ENCODE measurements around the gene SLIT3. TPM values are rescaled to one million over a fixed set of nuclear protein-coding genes. Genes with fewer than 3 reads are reported as not detected.

Gene SLIT3
- total and polyA plus RNA-seq, 9 of the 15 experiments (the other 6 are each of a cell fraction or from before 2014, with no cell fraction given), result 0.01 to 0.04 TPM; not detected in 7

DNA sequence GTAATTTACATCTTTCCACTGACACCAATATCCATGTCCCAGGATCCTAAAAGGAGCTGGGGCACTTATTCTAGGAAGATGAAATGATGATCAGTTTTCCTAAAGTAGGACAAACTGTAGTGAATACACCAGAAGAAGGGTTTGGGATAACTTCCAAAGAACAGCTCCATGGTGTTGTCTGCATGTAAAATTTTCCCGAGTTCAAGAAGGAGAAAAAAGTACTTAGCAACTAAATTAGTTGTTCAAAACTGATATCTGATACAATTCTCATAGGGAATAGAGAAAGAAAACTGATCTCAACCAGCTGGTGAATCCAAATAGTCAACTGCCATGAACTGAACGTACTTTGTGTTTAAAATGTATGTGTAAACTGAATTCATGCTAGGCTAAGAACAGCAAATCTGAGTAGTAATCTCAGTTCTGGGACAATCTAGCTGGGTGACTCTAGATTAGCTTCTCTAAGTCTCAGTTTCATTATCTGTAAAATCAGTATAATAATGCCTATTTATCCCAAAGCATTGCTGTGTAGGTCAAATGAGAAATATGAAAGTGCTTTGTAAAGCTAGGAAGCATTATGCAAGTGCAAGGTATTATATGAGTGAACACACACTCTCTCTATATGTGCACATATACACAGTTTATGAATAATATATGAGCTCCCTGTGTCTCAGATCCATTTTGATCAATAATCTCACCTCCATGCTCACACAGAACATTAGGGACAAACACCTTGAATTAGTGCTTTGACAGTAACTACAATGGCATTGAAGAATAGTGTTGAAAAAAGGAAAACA lies 357.7 kb downstream of the SLIT3 start:
- ChIA-PET POLR2A (no interaction called here), CTCF (ENCODE audit: low intra/inter-chr PET ratio) (no interaction called here)
- no peaks in the 10 kb centered on the region for H4K20me1 ChIP-seq (replicated peaks; ENCODE audit: control insufficient read depth, insufficient read depth, low read length)
- H3K27me3 ChIP-seq (ENCODE audit: control insufficient read depth in 2 of 2, insufficient read depth in 2 of 2, low read length in 2 of 2), result 0 out of 5 replicates have a peak, but pooled peaks cover 0 to 4% of the 10 kb centered on the region in 2 experiments
- no peaks in the 10 kb centered on the region for H3K9me1 ChIP-seq (ENCODE audit: control insufficient read depth, insufficient read depth, low read length)
- intact Hi-C loops (cut with micrococcal nuclease) (no loop called here), in situ Hi-C loops (cut with MboI) (no loop called here)
- FAIRE-seq, result no peak
- no peak for ATAC-seq
- no TSS peak for BruUV-seq (replicated peaks)
- no peaks in the 10 kb centered on the region for H3K9me3 ChIP-seq (replicated peaks; ENCODE audit: control insufficient read depth, insufficient read depth, low read depth, low read length)
- H3K36me3 ChIP-seq (ENCODE audit: control insufficient read depth, insufficient read depth, low read length), result no peaks in the 10 kb centered on the region
- H3K4me2 ChIP-seq (ENCODE audit: insufficient read depth, low read length), result no peak overlapping the region
- H3K27ac ChIP-seq (ENCODE audit: extremely low read depth, low read depth, low read length), result no peak overlapping the region
- no peak overlapping the region for H2AFZ ChIP-seq (ENCODE audit: low read depth, low read length)
- no peak overlapping the region for H3K9ac ChIP-seq (ENCODE audit: insufficient read depth in 1 of 2, low read depth in 2 of 2, low read length in 2 of 2)
- TF ChIP-seq RAD21 (CRISPR knock-in tag; conservative IDR thresholded peaks at IDR 0.05 in 1 of 2, IDR thresholded peaks at IDR 0.05 in 1 of 2), result no peak
- TF ChIP-seq ZBTB1 (CRISPR knock-in tag; IDR thresholded peaks at IDR 0.05; ENCODE audit: borderline replicate concordance, low read depth), result no peak
- TF ChIP-seq FOXJ2 (tag; IDR thresholded peaks at IDR 0.05), result no peak
- TF ChIP-seq CEBPG (CRISPR knock-in tag; IDR thresholded peaks at IDR 0.05), result no peak
- TF ChIP-seq CEBPG (tag; conservative IDR thresholded peaks at IDR 0.05 in 1 of 2, IDR thresholded peaks at IDR 0.05 in 1 of 2), result no peak
- no peak for TF ChIP-seq ZNF3 (CRISPR knock-in tag; IDR thresholded peaks at IDR 0.05)
- no peak for TF ChIP-seq NFE2L1 (tag; IDR thresholded peaks at IDR 0.05; ENCODE audit: borderline replicate concordance, low read depth)
- TF ChIP-seq ELF4 (CRISPR knock-in tag; IDR thresholded peaks at IDR 0.05), result no peak
- TF ChIP-seq, protein P1, sequence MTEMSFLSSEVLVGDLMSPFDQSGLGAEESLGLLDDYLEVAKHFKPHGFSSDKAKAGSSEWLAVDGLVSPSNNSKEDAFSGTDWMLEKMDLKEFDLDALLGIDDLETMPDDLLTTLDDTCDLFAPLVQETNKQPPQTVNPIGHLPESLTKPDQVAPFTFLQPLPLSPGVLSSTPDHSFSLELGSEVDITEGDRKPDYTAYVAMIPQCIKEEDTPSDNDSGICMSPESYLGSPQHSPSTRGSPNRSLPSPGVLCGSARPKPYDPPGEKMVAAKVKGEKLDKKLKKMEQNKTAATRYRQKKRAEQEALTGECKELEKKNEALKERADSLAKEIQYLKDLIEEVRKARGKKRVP (CRISPR knock-in tag; IDR thresholded peaks at IDR 0.05), result no peak
- TF ChIP-seq BCL6 (CRISPR knock-in tag; IDR thresholded peaks at IDR 0.05), result no peak
- no peak for TF ChIP-seq TRIM28 (IDR thresholded peaks at IDR 0.05)
- WGBS (ENCODE audit: insufficient coverage, low coverage, missing lambda C conversion rate), result 0% methylated on average over 2 of the region's 2 CpGs
- H3K4me1 ChIP-seq (replicated peaks in 1 of 2; ENCODE audit: control insufficient read depth in 2 of 2, insufficient read depth in 2 of 2, low read length in 2 of 2), result no peaks in the 10 kb centered on the region
- H3K4me3 ChIP-seq, result no peak overlapping the region
- no peak for DNase-seq (ENCODE audit: extremely low read depth in 1 of 4, low spot score in 3 of 4)
- no peaks in the 10 kb centered on the region for H3K79me2 ChIP-seq (ENCODE audit: control insufficient read depth, insufficient read depth, low read length)
